ENCODE results near the gene CYGB. TPM values are rescaled to one million over a fixed set of nuclear protein-coding genes. Genes with fewer than 3 reads are reported as not detected.

CYGB gene
- total and polyA plus RNA-seq, 2 of the 13 experiments (the other 11 are each of a cell fraction or from before 2014, with no cell fraction given) = 18.9 to 27.1 TPM

GRCh38 chr17:76565728-76566612 lies 28.5 kb upstream of the CYGB start:
- ATAC-seq = no peak
- intact Hi-C loops (cut with micrococcal nuclease; ENCODE audit: unreplicated experiment) = no loop called here
- CTCF ChIA-PET (ENCODE audit: low intra/inter-chr PET ratio, low total read pairs) = no interaction called here
- peak; percentile 21 for TF ChIP-seq ASH2L (IDR thresholded peaks at IDR 0.05; ENCODE audit: insufficient read length, low read depth, low read length)
- TF ChIP-seq TCF7L2 (IDR thresholded peaks at IDR 0.05; ENCODE audit: low read depth, low read length) = no peak
- peak; percentile 52 for TF ChIP-seq POLR2G (IDR thresholded peaks at IDR 0.05; ENCODE audit: low read depth, low read length)
- no peak for TF ChIP-seq HNRNPL (IDR thresholded peaks at IDR 0.05; ENCODE audit: low read depth, low read length)
- peak; percentile 26; the same call in 1 of the 2 replicates for TF ChIP-seq POLR2AphosphoS5 (IDR thresholded peaks at IDR 0.05; ENCODE audit: low read depth, low read length)
- peak; percentile 39; the same call in 1 of the 2 replicates for TF ChIP-seq PHF21A (CRISPR knock-in tag; IDR thresholded peaks at IDR 0.05)
- TF ChIP-seq, protein P1, sequence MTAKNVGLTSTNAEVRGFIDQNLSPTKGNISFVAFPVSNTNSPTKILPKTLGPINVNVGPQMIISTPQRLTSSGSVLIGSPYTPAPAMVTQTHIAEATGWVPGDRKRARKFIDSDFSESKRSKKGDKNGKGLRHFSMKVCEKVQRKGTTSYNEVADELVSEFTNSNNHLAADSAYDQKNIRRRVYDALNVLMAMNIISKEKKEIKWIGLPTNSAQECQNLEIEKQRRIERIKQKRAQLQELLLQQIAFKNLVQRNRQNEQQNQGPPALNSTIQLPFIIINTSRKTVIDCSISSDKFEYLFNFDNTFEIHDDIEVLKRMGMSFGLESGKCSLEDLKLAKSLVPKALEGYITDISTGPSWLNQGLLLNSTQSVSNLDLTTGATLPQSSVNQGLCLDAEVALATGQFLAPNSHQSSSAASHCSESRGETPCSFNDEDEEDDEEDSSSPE (CRISPR knock-in tag; IDR thresholded peaks at IDR 0.05) = no peak
- TF ChIP-seq RBM22 (optimal IDR thresholded peaks at IDR 0.05; ENCODE audit: low read length) = peak; percentile 13
- no peak for TF ChIP-seq IRF2 (CRISPR knock-in tag; IDR thresholded peaks at IDR 0.05)
- TF ChIP-seq KDM2A (CRISPR knock-in tag; IDR thresholded peaks at IDR 0.05; ENCODE audit: borderline replicate concordance, low read depth) = 0 out of 2 replicates have a peak, but pooled peaks have one; percentile 18
- peak; percentile 36; the same call in 1 of the 2 replicates for TF ChIP-seq PHF20 (CRISPR knock-in tag; IDR thresholded peaks at IDR 0.05)
- 0 out of 2 replicates have a peak, but pooled peaks have one; percentile 1 for TF ChIP-seq ZNF143 (CRISPR knock-in tag; IDR thresholded peaks at IDR 0.05)
- TF ChIP-seq KAT7 (CRISPR knock-in tag; IDR thresholded peaks at IDR 0.05; ENCODE audit: borderline replicate concordance) = no peak
- no peak for TF ChIP-seq MAX (IDR thresholded peaks at IDR 0.05)
- no peak for TF ChIP-seq AHR (CRISPR knock-in tag; IDR thresholded peaks at IDR 0.05)
- TF ChIP-seq ZBTB38 (CRISPR knock-in tag; IDR thresholded peaks at IDR 0.05) = peak; percentile 61
- TF ChIP-seq POLR2A (IDR thresholded peaks at IDR 0.05; ENCODE audit: insufficient read depth in 1 of 2, low read depth in 2 of 2, low read length in 2 of 2) = peak in 1 of 2 experiments; percentile 27; a peak in 3 of 4 replicates
- 0 out of 2 replicates have a peak, but pooled peaks have one; percentile 32 for TF ChIP-seq GFI1 (CRISPR knock-in tag; IDR thresholded peaks at IDR 0.05; ENCODE audit: borderline replicate concordance)
- 0 out of 2 replicates have a peak, but pooled peaks have one; percentile 29 for TF ChIP-seq PPARG (CRISPR knock-in tag; conservative IDR thresholded peaks at IDR 0.05)
- TF ChIP-seq PITX1 (CRISPR knock-in tag; IDR thresholded peaks at IDR 0.05) = no peak; the same call in 1 of the 2 replicates
- no peak for TF ChIP-seq FOSL1 (CRISPR knock-in tag; IDR thresholded peaks at IDR 0.05; ENCODE audit: borderline replicate concordance)
- peak; percentile 83 for TF ChIP-seq PAF1 (CRISPR knock-in tag; IDR thresholded peaks at IDR 0.05)
- peak; percentile 28; the same call in 1 of the 2 replicates for TF ChIP-seq POLR2AphosphoS2 (IDR thresholded peaks at IDR 0.05; ENCODE audit: low read depth, low read length)

More at GRCh38 chr17:76565728-76566612, 28.5 kb upstream of the CYGB start:
- peaks cover 17% of the 10 kb centered on the region for H3K79me2 ChIP-seq (ENCODE audit: insufficient read depth, low read length)
- in situ Hi-C loops (cut with HindIII; ENCODE audit: extremely low pct_ligation_motif_present, low pct_unique_long_range_greater_than_20kb) = loop anchor here (10.0 kb wide), 1 partner anchor 59 kb away; no protein-coding TSS in a partner anchor
- WGBS (ENCODE audit: low lambda C conversion rate) = 95% methylated on average over 14 of the region's 14 CpGs
- FAIRE-seq = no peak
- no peak for DNase-seq (ENCODE audit: low spot score)
- H2AFZ ChIP-seq (ENCODE audit: low read length) = no peak overlapping the region
- peaks cover 41% of the 10 kb centered on the region for H4K20me1 ChIP-seq (ENCODE audit: insufficient read depth, low read length)
- H3K4me3 ChIP-seq (replicated peaks in 1 of 3; ENCODE audit: insufficient read depth in 1 of 3, low read depth in 2 of 3, low read length in 3 of 3) = no peak overlapping the region
- H3K9me3 ChIP-seq (ENCODE audit: low read length) = no peaks in the 10 kb centered on the region
- no peaks in the 10 kb centered on the region for H3K27me3 ChIP-seq (ENCODE audit: control insufficient read depth in 1 of 2, insufficient read depth in 2 of 2, low read length in 2 of 2)
- H3K9ac ChIP-seq (ENCODE audit: insufficient read depth, low read depth, low read length) = no peak overlapping the region
- H3K4me1 ChIP-seq (ENCODE audit: insufficient read depth, low read length) = peaks cover 71% of the 10 kb centered on the region
- peaks cover 10 to 39% of the 10 kb centered on the region in 2 experiments for H3K36me3 ChIP-seq (replicated peaks in 1 of 2; ENCODE audit: control insufficient read depth in 1 of 2, insufficient read depth in 2 of 2, low read length in 2 of 2)
- POLR2A ChIA-PET = interaction anchor here (0.6 to 6.8 kb wide), 11 partner anchors 8 to 105 kb away, joined by 3 to 129 read pairs (median 10); no protein-coding TSS in a partner anchor
- no peak overlapping the region for H3K4me2 ChIP-seq (ENCODE audit: low read depth, low read length)
- no TSS peak for BruUV-seq (replicated peaks)
- no peak overlapping the region for H3K27ac ChIP-seq (ENCODE audit: extremely low read length, insufficient read depth, low read length)
